DND-41 (cell line): Measurements from ENCODE around the gene PHF14.

Source experiments
- ATAC-seq: fragments of 200-7000 bp; cut with Tn5 transposase; 3 replicates; pipeline ENCODE4 v1.9.1; 2021; ENCODE audit warnings: low read depth; ENCODE audit not compliant: insufficient read depth
- DNase-seq: peaks from one replicate; pipeline ENCODE4 v3.0.0-alpha.2; 2020
- H2AFZ ChIP-seq: 2 replicates; pipeline ENCODE4 v1.6.0; 2012; ENCODE audit warnings: low read depth, low read length
- H3K27ac ChIP-seq: 2 replicates; pipeline ENCODE4 v1.5.1; 2012; ENCODE audit warnings: low read length, inconsistent platforms
- H3K27me3 ChIP-seq: fragments of 200-600 bp; sonication (generic); 2 replicates; pipeline ENCODE4 v1.6.0; 2012; ENCODE audit warnings: low read length, mild to moderate bottlenecking, inconsistent platforms; ENCODE audit not compliant: insufficient read depth, poor library complexity
- H3K36me3 ChIP-seq: 2 replicates; pipeline ENCODE4 v1.5.1; 2012; ENCODE audit warnings: low read length, inconsistent platforms; ENCODE audit not compliant: insufficient read depth
- H3K4me1 ChIP-seq: 2 replicates; pipeline ENCODE4 v1.5.1; 2012; ENCODE audit warnings: mild to moderate bottlenecking, low read length; ENCODE audit not compliant: insufficient read depth
- H3K4me2 ChIP-seq: 2 replicates; pipeline ENCODE4 v1.6.0; 2012; ENCODE audit warnings: mild to moderate bottlenecking, moderate library complexity, low read length, inconsistent platforms; ENCODE audit not compliant: insufficient read depth
- H3K4me3 ChIP-seq, 2 experiments: fragments of 200-600 bp in 1 of 2; shearing (Covaris generic) in 1 of 2; 2 replicates each; pipeline ENCODE4 v1.5.1; 2012 to 2016; ENCODE audit warnings: inconsistent platforms in 2 of 2, low read length in 2 of 2, mild to moderate bottlenecking in 2 of 2, low read depth in 1 of 2, moderate library complexity in 1 of 2
- H3K79me2 ChIP-seq: 2 replicates; pipeline ENCODE4 v1.6.0; 2012; ENCODE audit warnings: low read length, inconsistent platforms; ENCODE audit not compliant: insufficient read depth
- H3K9ac ChIP-seq: 2 replicates; pipeline ENCODE4 v1.6.0; 2012; ENCODE audit warnings: low read depth, mild to moderate bottlenecking, inconsistent platforms, low read length, moderate library complexity
- H3K9me3 ChIP-seq: 2 replicates; pipeline ENCODE4 v1.5.1; 2012; ENCODE audit warnings: low read length, moderate library complexity, mild to moderate bottlenecking, inconsistent platforms; ENCODE audit not compliant: insufficient read depth, severe bottlenecking
- H4K20me1 ChIP-seq: 2 replicates; pipeline ENCODE4 v1.6.0; 2012; ENCODE audit warnings: low read length; ENCODE audit not compliant: insufficient read depth
- CTCF ChIP-seq: IDR thresholded peaks from 2 replicates; pipeline ENCODE4 v1.5.1; 2012; ENCODE audit warnings: borderline replicate concordance, low read length, moderate library complexity, mild to moderate bottlenecking; ENCODE audit not compliant: poor library complexity, severe bottlenecking; ENCODE audit errors: extremely low read depth
- EZH2 ChIP-seq: IDR thresholded peaks from 3 replicates; pipeline ENCODE4 v1.6.1; 2012; ENCODE audit warnings: borderline replicate concordance, low read depth, mild to moderate bottlenecking, moderate library complexity, low read length, inconsistent platforms; ENCODE audit not compliant: severe bottlenecking

Gene PHF14

GRCh38 chr7:11155883-11156282, 182.2 kb downstream of the PHF14 start:
- no peaks in the 10 kb centered on the region for H3K27me3 ChIP-seq

GRCh38 chr7:11161499-11161898, 187.8 kb downstream of the PHF14 start:
- H3K4me1 ChIP-seq = no peaks in the 10 kb centered on the region
- no peak overlapping the region for H2AFZ ChIP-seq
- no peaks in the 10 kb centered on the region for H4K20me1 ChIP-seq
- H3K27ac ChIP-seq = no peak overlapping the region
- H3K9me3 ChIP-seq = no peaks in the 10 kb centered on the region
- ATAC-seq = no peak
- DNase-seq = no peak
- no peak for TF ChIP-seq CTCF
- TF ChIP-seq EZH2 = no peak
- H3K27me3 ChIP-seq = no peaks in the 10 kb centered on the region
- H3K4me2 ChIP-seq = no peak overlapping the region
- H3K4me3 ChIP-seq = no peak overlapping the region
- peaks cover 2% of the 10 kb centered on the region; the same call in 1 of the 2 replicates for H3K36me3 ChIP-seq
- no peak overlapping the region for H3K9ac ChIP-seq
- no peaks in the 10 kb centered on the region for H3K79me2 ChIP-seq

More at GRCh38 chr7:11155883-11156282, 182.2 kb downstream of the PHF14 start:
- no peaks in the 10 kb centered on the region for H4K20me1 ChIP-seq
- ATAC-seq = no peak
- no peak for DNase-seq
- no peak overlapping the region for H3K4me2 ChIP-seq
- no peak overlapping the region for H3K9ac ChIP-seq
- H2AFZ ChIP-seq = no peak overlapping the region
- no peaks in the 10 kb centered on the region for H3K9me3 ChIP-seq
- no peak overlapping the region for H3K4me3 ChIP-seq
- no peaks in the 10 kb centered on the region for H3K79me2 ChIP-seq
- peaks cover 2% of the 10 kb centered on the region; the same call in 1 of the 2 replicates for H3K36me3 ChIP-seq
- TF ChIP-seq EZH2 = no peak
- TF ChIP-seq CTCF = no peak
- H3K27ac ChIP-seq = no peak overlapping the region
- H3K4me1 ChIP-seq = no peaks in the 10 kb centered on the region

GRCh38 chr7:11163220-11163619, 189.5 kb downstream of the PHF14 start:
- H3K4me1 ChIP-seq = no peaks in the 10 kb centered on the region

More at GRCh38 chr7:11163220-11163619, 189.5 kb downstream of the PHF14 start:
- Histone ChIP-seq H3K9ac (no peak overlapping the region), H3K27me3 (no peaks in the 10 kb centered on the region), H3K36me3 (peaks cover 2% of the 10 kb centered on the region; the same call in 1 of the 2 replicates), H3K9me3 (no peaks in the 10 kb centered on the region), H3K4me3 (no peak overlapping the region), H4K20me1 (no peaks in the 10 kb centered on the region), H2AFZ (no peak overlapping the region), H3K27ac (no peak overlapping the region), H3K4me2 (no peak overlapping the region), H3K79me2 (no peaks in the 10 kb centered on the region)
- DNase-seq (no peak), ATAC-seq (no peak)
- TF ChIP-seq CTCF (no peak), EZH2 (no peak)
